Eye (tissue), 1 donor: Measurements from ENCODE around the gene BRINP1.
A peak's percentile ranks its signal among the peaks of the same experiment; 100 is the strongest.

Experiments used
- DNase-seq: peaks from one replicate; pipeline ENCODE4 v3.0.0-alpha.2; 2015

BRINP1 gene

DNA sequence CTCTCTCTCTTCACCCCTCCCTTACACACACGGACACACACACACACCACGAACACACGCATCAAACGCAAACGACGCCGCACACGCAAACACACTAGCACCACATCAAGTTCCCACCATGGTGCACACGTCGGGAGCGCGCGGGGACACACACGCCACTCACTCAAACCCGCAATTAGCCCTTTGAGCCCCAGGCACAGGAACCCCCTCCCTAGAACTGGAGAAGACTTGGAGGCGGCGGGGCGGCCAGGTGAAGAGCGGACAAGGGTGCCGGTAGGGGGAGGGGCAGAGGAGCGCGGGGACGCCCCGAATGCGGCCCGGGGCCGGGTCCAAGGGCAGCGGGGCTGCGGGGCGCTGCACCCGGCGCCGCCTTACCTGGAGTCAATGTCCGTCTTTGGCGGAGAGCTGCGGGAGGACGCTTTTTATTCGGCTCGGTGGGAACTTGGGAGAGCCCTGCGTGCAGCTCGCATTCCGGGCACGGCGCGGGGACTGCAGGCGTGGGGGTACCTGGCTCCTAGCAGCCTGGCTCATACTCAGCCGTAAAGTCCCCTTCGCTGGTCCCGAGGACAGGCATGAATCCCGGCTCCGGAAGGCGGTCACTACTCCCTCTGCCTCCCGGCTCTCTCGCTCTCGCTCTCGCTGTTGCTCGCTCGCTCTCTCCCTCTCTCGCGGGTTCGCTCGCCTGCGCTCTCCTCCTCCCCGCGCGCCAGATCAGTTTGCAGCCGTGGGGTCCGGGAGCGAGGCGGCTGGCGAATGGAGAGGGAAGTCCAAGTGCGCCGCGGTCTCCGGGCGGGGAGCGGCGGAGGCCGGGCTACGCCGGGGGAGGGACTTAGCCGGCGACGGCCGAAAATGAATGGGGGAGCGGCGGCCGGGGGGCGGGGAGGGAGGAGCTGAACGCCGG, at the start of gene BRINP1:
Gene BRINP1, minus strand, starts transcription at position 755 of the 901 bp plus-strand sequence. CDS start 56,080 bp downstream, outside the sequence.
- DNase-seq = peak; percentile 89

DNA sequence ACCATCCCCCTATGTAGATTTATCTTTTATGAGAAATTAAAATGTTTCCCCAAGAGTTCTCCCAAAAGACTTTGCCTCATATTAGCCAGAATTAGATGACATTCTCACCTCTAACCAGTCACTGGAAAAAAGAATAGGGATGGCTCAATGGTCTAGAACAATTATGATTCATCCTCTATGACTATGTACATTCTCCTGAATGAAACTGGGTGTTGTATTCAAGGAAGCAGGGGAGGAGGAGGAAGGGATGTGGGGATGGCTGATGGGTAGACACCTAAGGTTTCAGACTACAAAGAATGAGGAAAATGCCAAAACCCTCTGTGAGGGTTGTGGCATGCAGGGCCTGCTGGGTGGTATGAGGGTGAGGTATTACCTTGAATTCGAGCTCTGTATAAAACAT, 49.5 kb upstream of the BRINP1 start:
- DNase-seq = no peak

GRCh38 chr9:119416793-119417192, 47.6 kb upstream of the BRINP1 start:
- no peak for DNase-seq

DNA sequence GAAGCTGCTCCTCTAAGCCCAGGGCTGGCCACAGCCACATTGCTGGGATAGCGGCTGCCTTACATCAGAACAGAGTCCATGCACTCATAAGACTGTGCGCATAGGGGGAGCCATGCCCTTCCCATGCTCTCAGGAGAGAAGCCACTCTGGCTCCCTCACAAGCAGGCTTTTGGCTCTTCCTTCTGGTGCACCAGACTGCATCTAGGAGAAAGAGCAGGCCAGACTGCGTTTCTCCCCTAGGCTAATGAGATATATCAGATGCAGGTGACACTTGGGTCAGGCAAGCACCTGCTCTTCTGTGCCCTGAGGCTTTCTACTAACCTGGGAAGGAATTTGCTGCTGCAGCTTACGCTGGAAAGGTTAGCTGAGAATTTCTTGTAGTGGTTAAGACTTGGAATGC, 43.2 kb upstream of the BRINP1 start:
- peak; percentile 30 for DNase-seq

DNA sequence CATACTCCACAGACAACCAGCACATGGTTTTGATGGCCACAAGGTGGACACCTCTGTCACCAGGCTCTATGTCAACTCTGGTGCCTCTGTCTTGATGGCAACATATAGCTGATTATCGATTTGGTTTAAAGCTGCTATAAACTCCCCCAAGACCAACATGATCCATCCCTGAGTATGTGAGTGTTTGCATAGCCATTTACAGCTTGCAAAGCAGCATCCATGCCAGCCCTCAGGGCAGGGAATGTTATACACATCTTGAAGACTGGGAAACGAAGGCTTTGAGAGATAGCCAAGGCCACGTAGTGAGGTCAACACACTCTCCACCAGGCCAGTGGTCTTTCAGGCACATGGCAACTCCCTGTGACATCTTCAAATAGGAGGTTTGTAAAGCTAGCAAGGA, 40.3 kb upstream of the BRINP1 start:
- DNase-seq = no peak

DNA sequence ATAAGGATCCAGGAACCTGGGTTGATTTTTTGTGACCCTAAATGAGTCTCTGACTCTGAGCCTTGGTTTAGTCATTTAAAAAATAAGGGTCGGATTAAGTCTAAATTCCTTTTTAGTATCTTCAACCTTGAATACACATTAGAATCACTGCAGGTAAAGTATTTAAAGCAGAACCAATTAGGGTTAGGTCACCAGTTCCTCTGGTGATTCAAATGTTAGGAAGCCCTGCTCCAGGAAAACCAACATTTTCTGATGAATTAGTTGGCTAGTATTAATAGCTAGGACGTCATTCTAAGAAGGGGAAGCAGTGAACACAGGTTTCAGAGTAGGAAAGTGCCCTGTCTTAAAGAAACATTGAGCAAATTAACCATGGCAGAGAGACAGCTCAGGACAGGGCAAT, 31.4 kb upstream of the BRINP1 start:
- no peak for DNase-seq

DNA sequence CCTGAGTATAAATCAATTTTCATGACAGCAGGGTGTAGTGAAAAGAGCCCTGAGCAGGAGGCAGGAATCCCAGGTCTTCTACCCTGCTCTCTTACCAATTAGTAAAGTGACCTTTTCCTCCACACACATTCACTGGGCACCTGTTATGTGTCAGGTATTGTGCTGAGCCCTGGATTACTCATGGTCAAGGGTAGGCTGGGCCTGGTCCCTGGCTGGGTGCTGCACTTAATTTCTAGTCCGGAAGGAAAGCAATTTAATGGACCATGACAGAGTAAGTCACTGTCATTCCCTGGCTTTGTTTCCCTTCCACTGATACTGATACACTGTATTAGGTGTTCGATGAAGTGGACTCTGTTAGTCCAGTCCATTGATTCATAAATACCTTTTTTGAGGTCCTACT, 29.1 kb upstream of the BRINP1 start:
- no peak for DNase-seq

GRCh38 chr9:119391878-119392277, 22.6 kb upstream of the BRINP1 start:
- DNase-seq = no peak

DNA sequence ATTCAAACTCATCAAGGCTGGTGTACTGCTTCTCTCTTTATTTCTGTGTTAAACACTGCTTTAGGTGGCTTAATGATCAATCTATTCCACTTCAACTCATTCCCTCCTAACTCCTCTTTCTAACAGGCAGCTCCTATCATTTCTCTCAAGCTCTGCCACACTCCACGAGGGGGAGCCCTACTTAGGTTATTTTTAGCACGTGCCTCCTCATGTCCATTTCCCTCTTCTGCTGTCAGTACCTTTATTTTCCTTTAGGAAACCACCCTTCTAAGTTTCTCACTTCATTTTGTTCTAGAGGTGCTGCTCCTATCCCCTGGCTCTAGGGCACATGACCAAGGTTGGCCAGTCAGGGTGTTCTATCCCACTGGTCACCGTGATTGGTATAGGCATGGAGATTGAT, 6.7 kb upstream of the BRINP1 start:
- peak; percentile 52 for DNase-seq

- no peak for DNase-seq
These were observed 3.7 kb upstream of the BRINP1 start for GRCh38 chr9:119372951-119373350.

- DNase-seq = peak; percentile 87
These were observed 1.6 kb upstream of the BRINP1 start for GRCh38 chr9:119370816-119371215.

GRCh38 chr9:119369680-119370366, 588 bp upstream of the BRINP1 start:
- no peak for DNase-seq

GRCh38 chr9:119368179-119368578, 1.1 kb downstream of the BRINP1 start:
- DNase-seq = no peak

- peak; percentile 21 for DNase-seq
These were observed 1.6 kb downstream of the BRINP1 start for GRCh38 chr9:119367683-119368075.

DNA sequence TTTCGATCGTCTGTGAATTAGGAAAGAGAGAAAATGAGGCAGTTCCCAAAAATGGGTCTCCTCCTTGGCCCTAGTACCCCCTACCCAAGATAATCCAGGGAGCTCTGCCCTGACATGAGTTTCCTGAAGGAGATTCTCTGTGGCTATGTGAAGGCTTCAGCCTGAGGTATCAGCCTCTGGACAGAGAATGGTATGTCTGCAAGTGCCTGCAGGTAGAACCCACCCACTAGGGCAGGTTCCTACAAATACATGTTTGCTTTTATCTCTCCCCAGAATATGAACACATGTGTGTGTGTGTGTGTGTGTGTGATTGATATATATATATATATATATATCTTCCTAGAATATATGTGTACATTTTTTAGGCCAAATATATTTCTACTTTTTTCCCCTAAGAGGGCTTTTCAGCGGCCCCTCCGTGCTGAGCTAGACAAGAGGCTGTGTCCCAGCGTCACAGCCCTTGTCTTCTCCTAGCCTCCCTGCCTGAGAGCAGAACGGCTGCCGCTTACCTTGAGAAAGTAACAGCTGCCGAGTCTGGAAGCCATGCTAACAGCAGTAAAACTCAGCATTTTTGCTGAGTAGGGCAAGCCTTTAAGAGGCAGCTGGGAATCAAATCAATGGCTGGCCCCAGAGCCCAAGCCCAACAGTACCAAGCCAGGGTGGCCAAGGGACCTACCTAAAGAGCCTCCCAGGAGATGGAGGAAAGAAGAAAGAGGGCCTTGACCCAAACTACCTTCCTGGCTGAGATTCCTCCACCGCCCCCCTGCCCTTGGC, 2.1 kb downstream of the BRINP1 start:
- peak; percentile 39 for DNase-seq

- peak; percentile 89 for DNase-seq
These were observed 3.8 kb downstream of the BRINP1 start for GRCh38 chr9:119365291-119366027.

DNA sequence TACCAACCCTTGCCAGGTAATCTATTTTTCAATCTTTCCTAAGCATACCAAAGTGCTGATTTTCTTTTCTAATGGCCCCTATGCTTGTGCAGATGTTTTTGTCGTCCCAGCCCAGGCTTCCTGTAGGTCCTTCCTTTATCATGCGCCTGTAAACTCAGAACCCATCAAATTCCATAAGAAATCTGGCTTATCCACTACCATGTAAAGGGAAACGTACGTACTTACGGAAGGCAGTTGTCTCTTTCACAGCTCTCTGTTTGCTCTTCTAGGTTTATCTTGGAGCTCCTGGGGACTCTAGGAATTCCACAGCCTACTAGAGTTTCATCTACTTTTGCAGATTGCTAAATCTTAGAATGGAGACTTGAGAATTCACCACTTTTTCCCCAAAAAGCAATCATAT, 9.0 kb downstream of the BRINP1 start:
- no peak for DNase-seq

GRCh38 chr9:119357336-119358096, 11.7 kb downstream of the BRINP1 start:
- DNase-seq = no peak

DNA sequence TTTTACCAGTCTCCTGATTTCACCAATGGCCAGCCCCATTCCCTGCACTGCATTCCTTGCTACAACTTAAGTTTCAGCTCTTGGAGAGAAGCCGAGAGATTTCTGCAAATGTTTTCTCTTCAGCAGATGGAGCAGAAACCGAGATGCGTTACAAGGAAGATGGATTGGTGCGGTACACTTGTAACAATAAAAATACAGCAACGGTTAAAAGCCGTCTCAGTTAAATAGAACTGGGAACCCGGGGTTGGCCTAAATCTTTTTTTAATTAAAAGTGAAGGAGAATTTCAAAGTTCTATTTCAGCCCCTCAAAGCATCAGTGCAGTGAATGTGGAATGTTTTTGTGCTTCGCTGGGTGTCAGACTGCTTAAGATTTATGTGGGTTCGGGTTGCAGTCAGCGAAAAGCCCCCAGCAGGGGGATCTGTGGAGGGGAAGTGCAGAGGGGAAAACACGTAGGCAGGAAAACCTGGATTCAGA, 19.8 kb downstream of the BRINP1 start:
- DNase-seq = peak; percentile 72

GRCh38 chr9:119343059-119343990, 25.9 kb downstream of the BRINP1 start:
- DNase-seq = no peak

GRCh38 chr9:119339056-119339455, 30.2 kb downstream of the BRINP1 start:
- no peak for DNase-seq
